Tibial artery (tissue), 4 donors: ENCODE measurements around the gene TACR1.

Experiments used
- DNase-seq, 2 donors: peaks; one replicate each; pipeline ENCODE4 v3.0.0-alpha.2; 2019
- H3K27ac ChIP-seq, 2 donors: fragments of 200-600 bp; sonication (generic) in 1 of 2; 1 replicate in 1 of 2; 2 replicates in 1 of 2; pipeline ENCODE4 v1.5.1; 2018 to 2019; ENCODE audit warnings: mild to moderate bottlenecking in 1 of 2
- H3K27me3 ChIP-seq, 2 donors: fragments of 200-600 bp; sonication (generic) in 1 of 2; one replicate each; pipeline versions ENCODE4 v1.5.1 to v1.6.0; 2016 to 2019
- H3K36me3 ChIP-seq, 3 donors: fragments of 200-600 bp; sonication (generic) in 2 of 3; one replicate each; pipeline ENCODE4 v1.5.1; 2016 to 2019; ENCODE audit warnings: mild to moderate bottlenecking in 2 of 3
- H3K4me1 ChIP-seq, 4 donors: fragments of 200-600 bp; sonication (generic) in 2 of 4; 1 replicate in 3 of 4; 2 replicates in 1 of 4; pipeline ENCODE4 v1.5.1; 2016 to 2019
- H3K4me3 ChIP-seq, 2 donors: fragments of 200-600 bp; sonication (generic) in 1 of 2; 1 replicate in 1 of 2; 2 replicates in 1 of 2; pipeline ENCODE4 v1.5.1; 2018 to 2019; ENCODE audit warnings: mild to moderate bottlenecking in 2 of 2
- H3K9me3 ChIP-seq, 3 donors: fragments of 200-600 bp; sonication (generic) in 1 of 3; one replicate each; pipeline ENCODE4 v1.5.1; 2016 to 2019
- intact Hi-C: fragments of 100-400 bp; cut with DNase I; formaldehyde crosslinking; loops from one replicate; pipeline ENCODE4 v1.15.0; 2023; ENCODE audit warnings: low total_unique reads
- TF ChIP-seq, protein P1 (sequence below), 2 experiments: fragments of 200-600 bp in 1 of 2; fragments of 450-650 bp in 1 of 2; IDR thresholded peaks; one replicate each; pipeline ENCODE4 v1.5.1; 2017 to 2019; ENCODE audit warnings: antibody characterized with exemption in 2 of 2, mild to moderate bottlenecking in 1 of 2, moderate library complexity in 1 of 2

The TACR1 gene

DNA sequence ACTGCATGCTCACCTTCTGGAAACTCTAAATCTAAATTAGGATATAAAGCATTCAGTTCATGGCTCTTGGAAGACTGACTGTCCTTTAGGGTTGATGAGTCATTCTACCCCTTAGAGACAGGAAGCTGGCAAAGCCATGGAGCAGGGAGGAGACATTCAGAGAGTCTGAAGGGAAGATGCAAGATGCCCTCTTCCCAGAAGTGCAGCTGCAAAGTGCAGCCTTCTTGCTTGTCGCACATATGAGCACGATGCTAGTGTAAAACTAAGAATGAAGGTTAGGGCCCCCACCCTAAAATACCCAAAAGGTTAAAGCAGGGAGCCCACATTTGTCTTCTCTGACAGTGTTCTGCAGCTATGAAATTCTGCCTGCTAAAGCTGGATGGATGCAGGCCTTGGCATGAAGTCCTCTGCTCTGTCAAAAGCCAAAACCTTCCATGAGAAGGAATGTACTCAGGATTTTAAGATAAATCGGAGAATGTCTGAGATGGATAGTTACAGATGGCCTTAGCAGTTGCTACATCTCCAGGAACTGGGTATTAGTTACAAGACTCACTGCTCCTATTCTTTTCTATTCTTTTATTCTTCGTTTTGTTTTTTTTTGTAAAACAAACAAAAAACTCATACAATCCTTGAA, 151.2 kb downstream of the TACR1 start:
- TF ChIP-seq, protein P1, sequence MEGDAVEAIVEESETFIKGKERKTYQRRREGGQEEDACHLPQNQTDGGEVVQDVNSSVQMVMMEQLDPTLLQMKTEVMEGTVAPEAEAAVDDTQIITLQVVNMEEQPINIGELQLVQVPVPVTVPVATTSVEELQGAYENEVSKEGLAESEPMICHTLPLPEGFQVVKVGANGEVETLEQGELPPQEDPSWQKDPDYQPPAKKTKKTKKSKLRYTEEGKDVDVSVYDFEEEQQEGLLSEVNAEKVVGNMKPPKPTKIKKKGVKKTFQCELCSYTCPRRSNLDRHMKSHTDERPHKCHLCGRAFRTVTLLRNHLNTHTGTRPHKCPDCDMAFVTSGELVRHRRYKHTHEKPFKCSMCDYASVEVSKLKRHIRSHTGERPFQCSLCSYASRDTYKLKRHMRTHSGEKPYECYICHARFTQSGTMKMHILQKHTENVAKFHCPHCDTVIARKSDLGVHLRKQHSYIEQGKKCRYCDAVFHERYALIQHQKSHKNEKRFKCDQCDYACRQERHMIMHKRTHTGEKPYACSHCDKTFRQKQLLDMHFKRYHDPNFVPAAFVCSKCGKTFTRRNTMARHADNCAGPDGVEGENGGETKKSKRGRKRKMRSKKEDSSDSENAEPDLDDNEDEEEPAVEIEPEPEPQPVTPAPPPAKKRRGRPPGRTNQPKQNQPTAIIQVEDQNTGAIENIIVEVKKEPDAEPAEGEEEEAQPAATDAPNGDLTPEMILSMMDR (IDR thresholded peaks at IDR 0.05) = no peak
- no peak overlapping the region for H3K4me3 ChIP-seq
- no peaks in the 10 kb centered on the region for H3K36me3 ChIP-seq
- no peaks in the 10 kb centered on the region for H3K27me3 ChIP-seq
- DNase-seq = peak in 1 of 2 donors; percentile 26
- intact Hi-C loops = no loop called here
- H3K27ac ChIP-seq = peak overlapping the region in 1 of 2 donors; percentile 14
- peaks cover 0 to 22% (median 16%) of the 10 kb centered on the region in 4 donors for H3K4me1 ChIP-seq
- H3K9me3 ChIP-seq = no peaks in the 10 kb centered on the region

DNA sequence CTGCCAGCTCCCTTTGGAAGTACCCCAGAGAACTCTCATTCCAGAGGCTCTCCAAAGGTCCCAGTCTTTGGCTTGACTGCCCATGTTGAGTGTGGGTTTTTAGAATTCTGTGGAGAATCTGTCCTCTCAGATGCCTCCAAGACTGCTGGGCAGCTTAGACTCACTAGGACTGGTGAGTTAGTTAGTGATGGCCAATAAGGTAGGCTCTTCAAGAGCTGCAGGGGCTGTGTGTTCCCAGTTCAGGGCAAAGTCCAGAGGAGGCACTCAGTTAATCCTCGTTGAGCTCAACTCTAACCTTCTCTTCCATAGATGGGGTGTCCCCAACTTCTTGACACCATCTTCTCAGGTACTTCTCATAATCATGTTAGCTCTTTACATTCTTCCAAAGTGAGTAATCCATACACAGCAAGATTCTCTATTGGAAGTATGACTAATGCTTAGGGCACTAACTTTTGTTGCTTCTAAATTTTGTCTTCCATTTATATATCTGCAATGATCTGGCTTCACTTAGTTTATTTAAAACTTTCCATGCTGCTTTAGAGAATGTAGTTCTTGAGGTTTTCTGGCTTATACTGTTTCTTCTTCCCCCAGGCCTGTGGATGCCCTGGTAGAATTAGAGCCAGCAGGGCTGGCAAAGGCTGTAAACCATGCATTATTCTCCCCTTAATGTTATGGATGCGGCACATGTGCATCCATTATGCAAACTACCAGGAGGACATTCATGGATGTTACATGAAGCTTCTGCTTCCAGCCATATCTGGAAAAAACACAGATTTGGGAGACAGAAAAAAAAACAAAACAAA, 151.9 kb downstream of the TACR1 start:
- Histone ChIP-seq H3K36me3 (no peaks in the 10 kb centered on the region), H3K27ac (peak overlapping the region in 1 of 2 donors; percentile 14), H3K4me3 (no peak overlapping the region), H3K9me3 (no peaks in the 10 kb centered on the region), H3K4me1 (peaks cover 0 to 26% (median 17%) of the 10 kb centered on the region in 4 donors), H3K27me3 (no peaks in the 10 kb centered on the region)
- intact Hi-C loops = no loop called here
- DNase-seq = no peak
- TF ChIP-seq, protein P1 (IDR thresholded peaks at IDR 0.05) = no peak

DNA sequence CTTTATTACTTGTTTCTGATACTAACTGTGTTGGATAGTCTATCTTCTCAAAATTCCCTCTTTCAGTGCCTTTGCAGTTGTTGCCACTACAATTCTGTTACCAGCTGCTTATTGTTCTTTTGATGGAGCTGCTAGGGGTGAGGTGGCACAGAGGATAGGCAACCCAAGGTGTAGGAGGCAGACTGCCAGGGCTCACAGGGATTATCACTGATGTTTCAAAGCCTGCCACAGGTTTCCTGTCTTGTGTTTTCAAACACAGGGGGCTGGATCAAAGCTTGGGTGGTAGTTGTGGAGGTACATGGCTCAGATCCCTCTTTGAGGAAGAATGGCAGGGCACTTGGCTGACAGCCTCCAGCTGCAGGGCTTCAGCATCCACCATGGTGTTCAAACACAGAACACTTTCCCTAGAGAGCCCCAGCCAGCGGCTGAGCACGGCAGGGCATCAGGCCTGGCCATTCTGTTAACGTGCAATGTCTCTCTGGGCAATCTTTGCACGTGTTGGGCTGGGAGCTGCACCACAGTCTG, 153.7 kb downstream of the TACR1 start:
- H3K27ac ChIP-seq = no peak overlapping the region
- H3K4me3 ChIP-seq = no peak overlapping the region
- no peaks in the 10 kb centered on the region for H3K36me3 ChIP-seq
- TF ChIP-seq, protein P1 (IDR thresholded peaks at IDR 0.05) = no peak
- H3K4me1 ChIP-seq = peaks cover 0 to 37% (median 19%) of the 10 kb centered on the region in 4 donors
- H3K27me3 ChIP-seq = no peaks in the 10 kb centered on the region
- intact Hi-C loops = no loop called here
- no peaks in the 10 kb centered on the region for H3K9me3 ChIP-seq
- DNase-seq = no peak

DNA sequence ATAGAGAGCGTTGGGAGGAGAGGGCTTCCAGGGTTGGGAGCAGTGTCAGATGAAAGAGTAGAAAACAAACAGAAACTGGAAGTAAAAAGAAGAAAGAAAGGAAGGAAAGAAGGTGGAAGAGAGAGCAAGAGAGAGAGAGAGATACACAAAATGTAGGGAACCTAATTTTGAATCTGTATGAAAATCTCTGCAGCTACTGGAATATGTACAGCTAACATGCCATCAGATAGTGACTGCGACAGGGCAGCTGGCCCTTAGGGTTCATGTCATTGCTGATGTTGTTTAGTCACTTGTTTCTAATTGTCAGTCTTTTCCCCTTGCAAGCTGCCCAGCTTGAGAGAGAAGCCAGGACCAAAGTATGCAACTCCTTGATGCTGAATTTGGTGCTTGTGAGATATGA, 155.0 kb downstream of the TACR1 start:
- H3K9me3 ChIP-seq = no peaks in the 10 kb centered on the region
- DNase-seq = no peak
- H3K27me3 ChIP-seq = no peaks in the 10 kb centered on the region
- TF ChIP-seq, protein P1 (IDR thresholded peaks at IDR 0.05) = no peak
- no peaks in the 10 kb centered on the region for H3K36me3 ChIP-seq
- no peak overlapping the region for H3K4me3 ChIP-seq
- peaks cover 0 to 37% (median 19%) of the 10 kb centered on the region in 4 donors for H3K4me1 ChIP-seq
- intact Hi-C loops = no loop called here
- no peak overlapping the region for H3K27ac ChIP-seq

DNA sequence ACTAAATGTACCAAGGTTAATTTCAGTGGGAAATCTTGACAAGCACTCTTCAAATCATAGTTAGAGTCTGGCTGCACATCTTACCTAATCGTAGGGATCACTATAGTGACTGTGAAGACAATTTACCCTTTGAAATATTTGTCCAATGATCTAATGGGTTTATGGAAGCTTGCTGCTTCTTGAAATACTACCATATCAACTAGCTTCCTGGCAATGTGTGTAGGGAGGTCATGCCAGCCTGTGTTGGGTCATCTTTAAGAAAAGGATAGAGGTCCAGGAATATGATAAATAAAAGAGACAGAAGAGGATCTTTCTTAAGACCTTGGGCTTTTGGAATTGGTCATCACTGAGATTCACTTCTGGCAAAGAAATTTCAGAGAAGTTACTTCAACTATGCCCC, 156.5 kb downstream of the TACR1 start:
- no peak for DNase-seq
- H3K27ac ChIP-seq = no peak overlapping the region
- intact Hi-C loops = no loop called here
- H3K27me3 ChIP-seq = no peaks in the 10 kb centered on the region
- no peaks in the 10 kb centered on the region for H3K36me3 ChIP-seq
- H3K4me3 ChIP-seq = no peak overlapping the region
- peaks cover 0 to 26% (median 13%) of the 10 kb centered on the region in 4 donors for H3K4me1 ChIP-seq
- H3K9me3 ChIP-seq = no peaks in the 10 kb centered on the region
- TF ChIP-seq, protein P1 (IDR thresholded peaks at IDR 0.05) = no peak
